SK-N-MC (cell line): ENCODE data around the gene VIPR2.

Source experiments
- DNase-seq: peaks from one replicate; pipeline ENCODE4 v3.0.0-alpha.2; 2011; ENCODE audit warnings: low read depth, low spot score
- H3K27ac ChIP-seq: fragments of 200-600 bp; sonication (generic); 2 replicates; pipeline ENCODE4 v1.5.1; 2016; ENCODE audit warnings: mixed run types
- H3K36me3 ChIP-seq: fragments of 200-600 bp; sonication (generic); 2 replicates; pipeline ENCODE4 v1.6.1; 2017; ENCODE audit warnings: antibody characterized with exemption, low read length, mixed read lengths; ENCODE audit not compliant: insufficient read depth
- H3K4me3 ChIP-seq: fragments of 200-600 bp; sonication (generic); 2 replicates; pipeline ENCODE4 v1.5.1; 2016
- H3K9ac ChIP-seq: fragments of 200-600 bp; sonication (generic); 2 replicates; pipeline ENCODE4 v1.8.0; 2017; ENCODE audit warnings: mixed run types, mixed read lengths; ENCODE audit not compliant: insufficient read length
- H3K9me3 ChIP-seq: fragments of 200-600 bp; sonication (generic); 2 replicates; pipeline ENCODE4 v1.6.1; 2017; ENCODE audit warnings: low read depth, mild to moderate bottlenecking, antibody characterized with exemption, low read length, moderate library complexity, mixed read lengths
- EZH2 ChIP-seq: fragments of 200-600 bp; sonication (generic); IDR thresholded peaks from one replicate; pipeline ENCODE4 v1.6.1; 2017; ENCODE audit warnings: antibody characterized with exemption
- FOXP2 ChIP-seq: optimal IDR thresholded peaks from 2 replicates; pipeline ENCODE3; 2011; ENCODE audit warnings: mild to moderate bottlenecking, moderate library complexity; ENCODE audit not compliant: insufficient read depth; ENCODE audit errors: extremely low read length, control extremely low read depth
- POLR2AphosphoS5 ChIP-seq: IDR thresholded peaks from 2 replicates; pipeline ENCODE4 v1.6.1; 2012; ENCODE audit warnings: mild to moderate bottlenecking, low read depth, low read length, borderline replicate concordance

VIPR2 gene

DNA sequence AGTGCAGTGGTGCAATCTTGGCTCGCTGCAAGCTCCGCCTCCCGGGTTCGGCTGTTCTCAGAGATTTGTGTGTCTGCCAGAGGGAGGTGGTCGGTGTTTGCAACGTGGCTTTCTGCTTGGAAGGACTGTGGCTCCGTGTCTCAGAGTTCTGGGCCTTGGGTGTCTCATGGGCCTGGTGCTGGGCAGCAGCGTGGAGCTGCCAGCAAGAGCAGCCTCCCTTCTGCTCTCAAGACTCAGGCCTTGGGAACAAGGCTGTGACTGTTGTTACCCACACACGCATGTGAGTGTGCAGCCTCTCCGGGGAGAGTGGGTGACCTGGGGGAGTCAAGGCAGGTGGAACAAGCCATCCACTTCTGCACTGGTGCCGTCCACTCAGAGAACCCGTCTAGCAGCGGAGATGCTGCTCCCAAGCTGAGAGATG, 52.0 kb downstream of the VIPR2 start:
- H3K9me3 ChIP-seq = no peaks in the 10 kb centered on the region
- H3K9ac ChIP-seq = no peak overlapping the region
- H3K4me3 ChIP-seq = no peak overlapping the region
- TF ChIP-seq FOXP2 (no peak), POLR2AphosphoS5 (no peak), EZH2 (no peak)
- no peaks in the 10 kb centered on the region for H3K36me3 ChIP-seq
- H3K27ac ChIP-seq = no peak overlapping the region
- no peak for DNase-seq

- no peak for DNase-seq
- H3K27ac ChIP-seq = no peak overlapping the region
These were observed 52.9 kb downstream of the VIPR2 start for GRCh38 chr7:159091480-159092475.

DNA sequence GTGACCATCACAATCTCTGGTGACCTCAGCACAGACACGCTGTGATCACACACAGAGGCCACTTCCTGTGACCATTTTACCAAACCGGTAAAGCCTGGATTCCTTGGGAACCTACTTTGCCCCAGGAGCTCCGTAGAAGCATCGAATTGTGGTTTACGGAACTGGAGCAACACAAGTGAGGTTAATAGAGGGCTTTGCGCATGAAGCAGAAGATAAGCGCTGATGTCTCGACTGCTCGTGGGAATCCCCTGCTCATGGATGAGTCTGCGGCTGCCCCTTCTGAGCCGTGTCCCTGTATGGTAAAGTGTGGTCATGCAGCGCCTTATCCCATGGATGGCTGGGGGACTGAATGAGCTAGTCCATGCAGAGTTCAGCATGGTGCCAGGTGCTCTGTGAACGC, 53.6 kb downstream of the VIPR2 start:
- Histone ChIP-seq H3K36me3 (no peaks in the 10 kb centered on the region), H3K9me3 (no peaks in the 10 kb centered on the region), H3K9ac (no peak overlapping the region), H3K27ac (no peak overlapping the region), H3K4me3 (no peak overlapping the region)
- no peak for DNase-seq
- TF ChIP-seq POLR2AphosphoS5 = no peak
- TF ChIP-seq FOXP2 = no peak
- no peak for TF ChIP-seq EZH2

More at GRCh38 chr7:159091480-159092475, 52.9 kb downstream of the VIPR2 start:
- TF ChIP-seq EZH2 (no peak), FOXP2 (no peak), POLR2AphosphoS5 (no peak)
- Histone ChIP-seq H3K9me3 (no peaks in the 10 kb centered on the region), H3K4me3 (no peak overlapping the region), H3K36me3 (no peaks in the 10 kb centered on the region), H3K9ac (no peak overlapping the region)

- Histone ChIP-seq H3K9me3 (no peaks in the 10 kb centered on the region), H3K4me3 (no peak overlapping the region), H3K36me3 (no peaks in the 10 kb centered on the region), H3K27ac (no peak overlapping the region), H3K9ac (no peak overlapping the region)
- TF ChIP-seq EZH2 (no peak), FOXP2 (no peak), POLR2AphosphoS5 (no peak)
- no peak for DNase-seq
These were observed 56.4 kb downstream of the VIPR2 start for GRCh38 chr7:159088016-159088865.

DNA sequence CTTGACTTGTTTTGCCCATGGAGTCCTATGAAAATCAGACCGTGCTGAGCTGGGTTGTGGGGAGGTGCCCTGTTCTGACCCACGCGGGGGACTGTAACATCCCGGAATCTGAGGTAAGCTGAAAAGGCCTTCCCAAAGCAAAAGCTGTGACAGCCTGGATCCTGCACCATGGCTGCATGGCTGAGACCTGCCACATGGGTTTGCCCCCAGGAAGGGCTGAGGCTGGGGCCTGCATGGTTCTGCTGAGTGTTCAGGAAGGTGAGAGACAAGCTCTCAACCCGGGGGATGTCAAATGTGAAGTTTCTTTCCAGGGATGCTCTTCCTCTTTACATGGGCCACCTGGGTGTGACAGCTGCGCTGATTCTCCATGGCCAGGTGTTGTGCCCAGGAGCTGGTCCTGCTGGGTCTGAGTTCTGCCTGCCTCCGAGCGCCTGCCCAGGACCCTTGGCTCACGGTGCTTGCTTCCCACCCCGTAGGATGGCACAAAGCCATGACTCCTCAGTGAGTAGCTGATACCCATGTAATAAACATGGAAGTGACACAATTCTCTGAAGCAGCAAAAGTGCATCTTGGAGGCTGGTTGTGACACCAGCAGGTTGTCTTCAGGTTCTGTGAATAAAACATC, 58.3 kb downstream of the VIPR2 start:
- H3K4me3 ChIP-seq = no peak overlapping the region
- H3K36me3 ChIP-seq = no peaks in the 10 kb centered on the region
- DNase-seq = no peak
- H3K9ac ChIP-seq = no peak overlapping the region
- H3K27ac ChIP-seq = no peak overlapping the region
- H3K9me3 ChIP-seq = no peaks in the 10 kb centered on the region
- no peak for TF ChIP-seq EZH2
- no peak for TF ChIP-seq POLR2AphosphoS5

DNA sequence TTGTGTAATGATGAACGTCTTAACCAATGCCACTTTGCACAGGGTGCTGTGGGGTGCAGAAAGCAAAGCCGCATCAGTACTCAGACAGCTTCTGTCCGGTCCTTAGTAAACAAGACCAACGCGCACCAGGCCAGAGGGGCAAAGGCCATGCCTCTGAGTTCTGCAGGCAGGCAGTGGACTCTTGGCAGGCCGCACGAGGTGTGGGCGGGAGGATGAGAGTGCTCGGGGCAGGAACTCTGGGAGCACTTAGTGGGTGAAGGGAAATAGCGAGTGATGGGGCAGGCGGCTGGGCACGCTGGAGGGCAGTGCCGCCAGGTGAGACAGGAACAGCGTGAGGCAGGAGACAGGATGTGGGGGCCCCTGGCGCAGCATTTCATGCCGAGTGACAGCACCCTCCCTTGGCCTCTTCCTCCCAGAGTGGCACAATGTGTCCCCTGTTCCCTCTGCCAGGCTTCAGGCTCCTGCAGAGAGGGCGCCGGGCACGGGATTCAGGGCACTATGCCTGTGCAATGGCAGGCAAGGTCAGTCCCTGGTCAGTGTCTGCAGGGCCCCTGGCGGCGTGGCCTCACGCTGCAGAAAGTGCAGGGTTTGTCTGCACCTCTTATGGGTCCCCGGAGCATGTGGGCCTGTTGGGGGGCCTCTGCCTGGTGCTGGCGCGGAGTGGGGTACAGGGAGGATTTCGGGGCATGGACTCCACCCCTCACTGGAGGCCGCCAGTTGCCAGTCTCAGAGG, 60.4 kb downstream of the VIPR2 start:
- DNase-seq = no peak
- H3K4me3 ChIP-seq = no peak overlapping the region
- no peaks in the 10 kb centered on the region for H3K36me3 ChIP-seq
- no peak for TF ChIP-seq EZH2
- no peak for TF ChIP-seq POLR2AphosphoS5
- no peak for TF ChIP-seq FOXP2
- H3K9ac ChIP-seq = no peak overlapping the region
- H3K27ac ChIP-seq = no peak overlapping the region
- H3K9me3 ChIP-seq = no peaks in the 10 kb centered on the region

- Histone ChIP-seq H3K9me3 (no peaks in the 10 kb centered on the region), H3K4me3 (no peak overlapping the region), H3K36me3 (no peaks in the 10 kb centered on the region), H3K27ac (no peak overlapping the region), H3K9ac (no peak overlapping the region)
- no peak for DNase-seq
- TF ChIP-seq FOXP2 = no peak
- no peak for TF ChIP-seq EZH2
- no peak for TF ChIP-seq POLR2AphosphoS5
These were observed 61.0 kb downstream of the VIPR2 start for GRCh38 chr7:159083698-159084068.
